Panc1 (cell line): ENCODE results near the gene KLF17. TPM values are rescaled to one million over a fixed set of nuclear protein-coding genes. Genes with fewer than 3 reads are reported as not detected.

Experiments used
- ATAC-seq: fragments of 200-7000 bp; cut with Tn5 transposase; 2 replicates; pipeline ENCODE4 v1.9.1; 2020; ENCODE audit warnings: mild to moderate bottlenecking, moderate library complexity
- BruUV-seq: library from RNA; stranded (reverse); fragments of 400-500 nt; replicated peaks from 2 replicates; lab custom pipeline; 2021; lab: Mats Ljungman, UMichigan
- CTCF ChIA-PET: fragments of 300-600 bp; sonication (Branson Sonifier 250); formaldehyde crosslinking; loops from one replicate; lab custom pipeline; 2022; ENCODE audit warnings: antibody characterized with exemption; lab: Charles Lee
- POLR2A ChIA-PET: fragments of 300-600 bp; sonication (Branson Sonifier 250); formaldehyde crosslinking; loops from one replicate; lab custom pipeline; 2022; ENCODE audit warnings: antibody characterized with exemption; lab: Charles Lee
- DNase-seq: peaks from one replicate; pipeline ENCODE4 v3.0.0-alpha.2; 2010; ENCODE audit warnings: low read depth, low spot score
- H3K27ac ChIP-seq: 2 replicates; pipeline ENCODE4 v1.5.1; 2011; ENCODE audit warnings: mild to moderate bottlenecking, low read length, inconsistent platforms
- H3K27me3 ChIP-seq: fragments of 200-500 bp; sonication (Bioruptor generic); 2 replicates; pipeline ENCODE4 v1.6.0; 2014; ENCODE audit warnings: low read length, inconsistent platforms; ENCODE audit not compliant: control insufficient read depth, insufficient read depth
- H3K36me3 ChIP-seq: fragments of 200-500 bp; sonication (Bioruptor generic); 2 replicates; pipeline ENCODE4 v1.5.1; 2014; ENCODE audit warnings: inconsistent platforms, mild to moderate bottlenecking, low read length, moderate library complexity; ENCODE audit not compliant: control insufficient read depth, insufficient read depth
- H3K4me1 ChIP-seq: 2 replicates; pipeline ENCODE4 v1.5.1; 2011; ENCODE audit warnings: inconsistent platforms, mild to moderate bottlenecking, low read length, moderate library complexity; ENCODE audit not compliant: control insufficient read depth, insufficient read depth
- H3K4me3 ChIP-seq, 2 experiments: 2 replicates each; pipeline ENCODE4 v1.5.1; 2011 to 2012; ENCODE audit warnings: low read depth in 2 of 2, low read length in 2 of 2, mild to moderate bottlenecking in 2 of 2, inconsistent platforms in 1 of 2, moderate library complexity in 1 of 2
- H3K9me3 ChIP-seq: fragments of 200-500 bp; sonication (Bioruptor generic); 2 replicates; pipeline ENCODE4 v1.5.1; 2014; ENCODE audit warnings: low read depth, mild to moderate bottlenecking, inconsistent platforms, low read length, moderate library complexity; ENCODE audit not compliant: control insufficient read depth, insufficient read depth
- CTCF ChIP-seq: fragments of 450-650 bp; IDR thresholded peaks from 2 replicates; pipeline ENCODE4 v1.5.1; 2017; ENCODE audit warnings: mild to moderate bottlenecking
- POLR2AphosphoS5 ChIP-seq: IDR thresholded peaks from 2 replicates; pipeline ENCODE4 v1.6.1; 2012; ENCODE audit warnings: mild to moderate bottlenecking, low read depth, low read length, moderate library complexity
- SIN3A ChIP-seq: IDR thresholded peaks from 2 replicates; pipeline ENCODE4 v1.6.1; 2012; ENCODE audit warnings: low read depth, mild to moderate bottlenecking, low read length, moderate library complexity, borderline replicate concordance; ENCODE audit not compliant: insufficient read depth
- TCF7L2 ChIP-seq: IDR thresholded peaks from 2 replicates; pipeline ENCODE4 v1.6.1; 2011; ENCODE audit warnings: mild to moderate bottlenecking, low read depth, low read length, inconsistent platforms
- in situ Hi-C: cut with HindIII; loops from 2 replicates; pipeline ENCODE4 v1.10.0; 2016; ENCODE audit warnings: low sequenced_read_pairs, low pct_unique_long_range_greater_than_20kb
- intact Hi-C: fragments of 100-400 bp; cut with micrococcal nuclease; formaldehyde crosslinking; loops from one replicate; pipeline ENCODE4 v1.10.0; 2022; ENCODE audit not compliant: unreplicated experiment
- total RNA-seq: library from RNA; stranded (reverse); gene quantifications from one replicate; pipeline ENCODE4 v1.2.1, GENCODE V29; 2021; ENCODE audit not compliant: unreplicated experiment
- TF ChIP-seq, protein P1 (sequence below), 2 experiments: IDR thresholded peaks; 2 replicates each; pipeline ENCODE4 v1.6.1; 2011 to 2012; ENCODE audit warnings: low read depth in 2 of 2, control low read depth in 1 of 2, low read length in 1 of 2, mild to moderate bottlenecking in 1 of 2, moderate library complexity in 1 of 2; ENCODE audit not compliant: insufficient read depth in 1 of 2

The KLF17 gene
- total RNA-seq, 1 experiment from 2014 or later: not detected

DNA sequence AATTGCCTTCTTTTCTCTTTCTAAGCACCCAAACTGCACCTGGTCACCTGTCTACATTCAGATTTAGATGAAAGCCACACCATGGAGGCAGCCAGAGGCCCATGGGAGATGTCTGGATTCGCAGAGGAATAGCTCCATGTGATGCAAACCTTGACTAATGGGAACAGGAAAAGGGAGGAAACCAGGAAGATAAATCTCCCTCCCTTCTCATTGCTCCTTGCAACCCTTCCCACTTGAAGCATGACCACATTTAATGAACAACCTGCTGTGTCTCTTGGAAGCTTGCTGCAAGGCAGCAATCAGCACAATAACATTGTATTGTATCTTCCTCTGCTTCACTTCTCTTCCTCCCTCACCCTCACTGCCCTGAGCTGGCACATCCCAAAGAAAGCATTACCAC is 42.6 kb upstream of the KLF17 start:
- no peak; the same call in 1 of the 2 replicates for ATAC-seq
- intact Hi-C loops: no loop called here
- H3K27me3 ChIP-seq: no peaks in the 10 kb centered on the region
- H3K9me3 ChIP-seq: no peaks in the 10 kb centered on the region
- no TSS peak for BruUV-seq
- TF ChIP-seq SIN3A: no peak
- TF ChIP-seq, protein P1, sequence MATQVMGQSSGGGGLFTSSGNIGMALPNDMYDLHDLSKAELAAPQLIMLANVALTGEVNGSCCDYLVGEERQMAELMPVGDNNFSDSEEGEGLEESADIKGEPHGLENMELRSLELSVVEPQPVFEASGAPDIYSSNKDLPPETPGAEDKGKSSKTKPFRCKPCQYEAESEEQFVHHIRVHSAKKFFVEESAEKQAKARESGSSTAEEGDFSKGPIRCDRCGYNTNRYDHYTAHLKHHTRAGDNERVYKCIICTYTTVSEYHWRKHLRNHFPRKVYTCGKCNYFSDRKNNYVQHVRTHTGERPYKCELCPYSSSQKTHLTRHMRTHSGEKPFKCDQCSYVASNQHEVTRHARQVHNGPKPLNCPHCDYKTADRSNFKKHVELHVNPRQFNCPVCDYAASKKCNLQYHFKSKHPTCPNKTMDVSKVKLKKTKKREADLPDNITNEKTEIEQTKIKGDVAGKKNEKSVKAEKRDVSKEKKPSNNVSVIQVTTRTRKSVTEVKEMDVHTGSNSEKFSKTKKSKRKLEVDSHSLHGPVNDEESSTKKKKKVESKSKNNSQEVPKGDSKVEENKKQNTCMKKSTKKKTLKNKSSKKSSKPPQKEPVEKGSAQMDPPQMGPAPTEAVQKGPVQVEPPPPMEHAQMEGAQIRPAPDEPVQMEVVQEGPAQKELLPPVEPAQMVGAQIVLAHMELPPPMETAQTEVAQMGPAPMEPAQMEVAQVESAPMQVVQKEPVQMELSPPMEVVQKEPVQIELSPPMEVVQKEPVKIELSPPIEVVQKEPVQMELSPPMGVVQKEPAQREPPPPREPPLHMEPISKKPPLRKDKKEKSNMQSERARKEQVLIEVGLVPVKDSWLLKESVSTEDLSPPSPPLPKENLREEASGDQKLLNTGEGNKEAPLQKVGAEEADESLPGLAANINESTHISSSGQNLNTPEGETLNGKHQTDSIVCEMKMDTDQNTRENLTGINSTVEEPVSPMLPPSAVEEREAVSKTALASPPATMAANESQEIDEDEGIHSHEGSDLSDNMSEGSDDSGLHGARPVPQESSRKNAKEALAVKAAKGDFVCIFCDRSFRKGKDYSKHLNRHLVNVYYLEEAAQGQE (IDR thresholded peaks at IDR 0.05; ENCODE audit: insufficient read depth in 1 of 2, low read depth in 2 of 2, low read length in 1 of 2): no peak
- TF ChIP-seq POLR2AphosphoS5: no peak
- no peak for TF ChIP-seq TCF7L2
- no peak for TF ChIP-seq CTCF
- H3K36me3 ChIP-seq: no peaks in the 10 kb centered on the region
- in situ Hi-C loops: no loop called here
- no peak for DNase-seq
- no peak overlapping the region for H3K27ac ChIP-seq
- no peak overlapping the region for H3K4me3 ChIP-seq
- CTCF ChIA-PET: no interaction called here
- no peaks in the 10 kb centered on the region for H3K4me1 ChIP-seq
- POLR2A ChIA-PET: no interaction called here

DNA sequence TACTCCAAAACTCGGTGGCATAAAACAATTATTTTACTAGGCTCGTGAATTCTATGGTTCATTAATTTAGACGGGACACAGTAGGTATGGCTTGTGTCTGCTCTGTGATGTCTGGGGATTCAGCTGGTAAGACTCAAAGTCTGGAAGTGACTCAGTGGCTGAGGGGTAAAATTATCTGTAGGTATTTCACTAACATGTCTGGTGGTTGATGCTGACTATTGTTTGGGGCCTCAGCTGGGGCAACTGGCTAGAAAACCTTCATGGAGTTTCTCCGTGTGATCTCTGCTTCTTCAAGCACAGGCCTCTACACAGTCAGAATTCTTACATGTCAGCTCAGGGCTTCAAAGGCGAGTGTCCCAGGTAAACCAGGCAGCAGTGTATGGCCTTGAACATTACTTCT is 41.2 kb upstream of the KLF17 start:
- intact Hi-C loops: no loop called here
- DNase-seq: no peak
- ChIA-PET POLR2A (no interaction called here), CTCF (no interaction called here)
- no peak overlapping the region for H3K4me3 ChIP-seq
- H3K27ac ChIP-seq: no peak overlapping the region
- BruUV-seq: no TSS peak
- H3K4me1 ChIP-seq: no peaks in the 10 kb centered on the region
- H3K27me3 ChIP-seq: no peaks in the 10 kb centered on the region; the same call in 1 of the 2 replicates
- no peak for ATAC-seq
- no peaks in the 10 kb centered on the region for H3K9me3 ChIP-seq
- in situ Hi-C loops: no loop called here
- TF ChIP-seq CTCF: no peak
- TF ChIP-seq, protein P1 (IDR thresholded peaks at IDR 0.05; ENCODE audit: insufficient read depth in 1 of 2, low read depth in 2 of 2, low read length in 1 of 2): no peak
- H3K36me3 ChIP-seq: no peaks in the 10 kb centered on the region
